ENCODE results near the gene ARHGAP35.
"Not testable (repeated sequence)": the region's sequence is repeated elsewhere in the genome, so short reads cannot be mapped to it uniquely, and the experiment has no call there.

The ARHGAP35 gene

DNA sequence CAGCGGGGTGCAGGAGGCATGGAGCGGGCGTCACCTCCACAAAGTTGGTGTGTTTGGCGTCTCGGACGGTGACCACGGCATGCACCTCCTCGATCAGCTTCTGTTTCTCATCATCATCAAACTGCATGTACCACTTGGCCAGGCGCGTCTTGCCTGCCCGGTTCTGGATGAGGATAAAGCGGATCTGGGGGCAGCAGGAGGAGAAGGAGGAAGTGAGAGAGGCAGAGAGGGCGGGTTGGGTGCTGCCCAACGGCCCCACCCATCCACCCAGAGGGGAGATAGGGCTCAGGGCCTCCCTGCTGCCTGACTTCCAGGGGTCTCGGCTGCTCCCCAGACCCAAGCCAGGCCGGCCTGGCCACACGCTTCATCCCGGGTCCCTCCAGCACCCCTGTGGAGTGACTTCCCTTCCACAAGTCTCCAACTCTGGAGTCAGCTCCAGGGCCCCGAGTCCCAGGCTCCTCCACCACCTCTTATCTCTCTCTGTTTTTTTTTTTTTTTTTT is 14.8 kb upstream of the ARHGAP35 start:
- DNase-seq, result no peak

DNA sequence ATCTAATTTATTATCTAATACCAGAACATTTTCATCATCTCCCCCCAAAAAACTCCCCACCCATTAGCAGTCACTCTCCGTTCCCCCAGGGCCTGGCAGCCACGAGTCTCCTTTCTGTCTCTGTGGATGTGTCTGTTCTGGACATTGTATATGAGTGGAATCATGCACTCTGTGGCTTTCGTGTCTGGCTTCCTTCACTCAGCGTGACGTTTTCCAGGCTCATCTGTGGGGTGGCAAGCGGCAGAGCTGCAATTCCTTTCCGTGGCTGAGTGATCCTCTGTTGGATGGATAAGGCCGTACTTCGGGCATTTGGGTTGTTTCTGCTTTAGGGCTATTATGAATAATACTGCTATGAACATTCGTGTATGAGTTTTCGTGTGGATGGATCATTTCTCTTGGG is 13.3 kb upstream of the ARHGAP35 start:
- no peak for DNase-seq

DNA sequence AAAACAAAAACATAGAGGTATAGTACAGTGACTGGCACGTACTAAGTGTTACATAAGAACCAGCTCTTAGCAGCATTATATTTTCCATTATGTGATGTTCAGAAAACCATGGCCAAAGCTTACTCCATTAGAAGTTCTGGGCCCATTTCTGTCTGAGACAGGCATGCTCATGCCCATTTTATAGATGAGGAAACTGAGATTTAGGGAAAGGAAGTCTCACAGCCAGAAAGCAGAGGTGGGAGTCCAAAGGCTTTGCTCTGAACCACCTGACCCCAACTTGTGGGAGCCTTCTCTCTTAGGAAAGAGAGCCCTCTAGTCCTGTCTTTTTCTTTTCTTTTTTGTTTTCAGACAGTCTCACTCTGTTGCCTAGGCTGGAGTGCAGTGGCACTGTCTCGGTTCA is 12.4 kb upstream of the ARHGAP35 start:
- no peak for DNase-seq

DNA sequence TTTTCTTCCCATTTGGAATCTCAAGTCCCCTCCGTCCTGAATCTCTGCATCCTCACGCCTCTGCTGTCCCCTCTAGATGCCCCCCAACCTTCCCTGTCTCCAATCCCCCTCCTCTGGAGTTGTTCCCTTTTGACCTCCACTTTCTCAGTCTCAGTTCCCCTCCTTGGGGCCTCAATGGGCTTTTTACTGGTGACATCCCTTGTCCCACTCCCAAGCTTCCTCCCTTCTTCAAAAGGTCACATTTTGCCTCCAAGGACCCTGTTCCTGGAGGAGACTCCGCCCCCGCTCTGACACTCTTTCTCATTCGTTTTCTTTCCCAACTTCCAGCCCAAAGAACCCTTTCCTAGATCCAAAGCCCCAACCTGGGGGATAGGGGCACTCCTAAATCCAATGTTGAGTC is 11.2 kb upstream of the ARHGAP35 start:
- no peak for DNase-seq

DNA sequence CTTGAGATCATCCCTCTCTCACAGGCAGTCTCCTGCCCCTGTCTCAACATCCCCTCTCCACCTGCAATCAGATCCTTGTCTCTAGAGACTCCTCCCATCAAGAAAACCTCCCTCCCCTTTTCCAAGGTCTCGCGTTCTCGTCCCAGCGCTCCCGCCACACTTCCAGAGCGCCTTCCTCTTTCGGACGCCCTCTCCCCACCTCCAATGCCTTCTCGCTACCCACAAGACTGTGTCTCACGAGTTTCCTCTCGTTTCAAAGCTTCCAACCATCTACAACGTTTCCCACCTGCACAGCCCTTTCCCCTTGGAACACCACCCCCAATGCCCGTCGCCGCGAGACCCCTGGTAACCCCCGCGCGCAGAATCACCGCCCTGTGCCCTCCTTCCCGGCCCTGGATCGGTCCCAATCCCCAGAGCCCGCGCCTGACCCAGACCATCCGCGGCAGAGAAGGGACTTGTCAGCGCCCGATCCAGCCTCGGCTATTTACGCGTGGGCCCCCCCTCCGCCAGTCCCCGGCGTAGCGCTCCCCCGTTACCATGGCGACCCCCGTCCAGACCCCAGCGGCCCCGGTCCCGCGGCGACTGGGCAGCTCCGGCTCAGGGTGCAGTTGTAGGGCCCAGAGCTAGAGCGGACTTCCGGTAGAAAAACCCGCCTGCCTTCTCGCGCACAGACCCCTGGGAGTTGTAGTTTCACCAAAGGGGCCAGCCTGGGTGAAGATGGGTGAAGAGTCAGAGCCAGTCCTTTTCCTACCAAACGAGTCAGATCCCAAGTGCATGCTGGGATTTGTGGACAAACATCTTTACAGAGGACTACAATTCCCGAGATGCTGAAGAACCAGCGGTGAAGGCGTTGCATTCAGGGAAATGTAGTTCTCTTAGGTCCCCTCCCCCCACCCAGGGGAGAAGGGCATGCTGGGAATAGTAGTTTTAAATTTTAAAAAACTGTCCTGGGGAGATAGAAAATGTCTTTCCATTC is 10.3 kb upstream of the ARHGAP35 start, which contains the start of gene AP2S1:
TSS of gene AP2S1 (minus strand) at position 619 of the 976 bp plus-strand sequence. CDS start at position 539, 80 bp downstream.
- peak; percentile 99 for DNase-seq

DNA sequence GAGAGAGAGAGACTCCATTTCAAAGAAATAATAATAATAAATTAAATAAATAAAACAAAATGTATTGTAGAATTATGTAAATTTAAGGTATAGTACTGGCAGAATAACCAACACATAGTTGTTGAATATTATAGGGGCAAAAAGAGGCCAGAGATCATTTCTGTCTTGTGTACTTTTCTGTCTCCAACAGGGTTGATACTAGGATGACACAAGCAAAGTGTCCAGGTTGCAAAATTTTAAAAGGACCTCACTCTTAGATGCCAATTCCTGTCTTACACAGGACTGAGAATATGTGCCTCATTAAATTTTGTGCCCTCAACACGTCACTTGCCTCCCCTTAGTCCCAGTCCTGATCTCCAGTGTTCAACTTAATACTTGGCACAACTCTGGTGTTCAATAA is 8.0 kb upstream of the ARHGAP35 start:
- no peak for DNase-seq

DNA sequence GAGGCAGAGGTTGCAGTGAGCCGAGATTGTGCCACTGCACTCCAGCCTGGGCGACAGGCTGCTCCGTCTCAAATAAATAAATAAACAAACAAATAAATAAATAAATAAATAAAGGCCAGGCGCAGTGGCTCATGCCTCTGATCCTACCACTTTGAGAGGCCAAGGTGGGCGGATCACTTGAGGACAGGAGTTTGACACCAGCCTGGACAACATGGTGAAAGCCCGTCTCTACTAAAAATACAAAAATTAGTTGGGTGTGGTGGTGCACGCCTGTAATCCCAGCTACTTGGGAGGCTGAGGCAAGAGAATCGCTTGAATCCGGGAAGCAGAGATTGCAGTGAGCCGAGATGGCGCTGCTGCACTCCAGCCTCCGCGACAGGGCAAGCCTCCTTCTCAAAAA is 6.1 kb upstream of the ARHGAP35 start:
- not testable (repeated sequence) for DNase-seq

DNA sequence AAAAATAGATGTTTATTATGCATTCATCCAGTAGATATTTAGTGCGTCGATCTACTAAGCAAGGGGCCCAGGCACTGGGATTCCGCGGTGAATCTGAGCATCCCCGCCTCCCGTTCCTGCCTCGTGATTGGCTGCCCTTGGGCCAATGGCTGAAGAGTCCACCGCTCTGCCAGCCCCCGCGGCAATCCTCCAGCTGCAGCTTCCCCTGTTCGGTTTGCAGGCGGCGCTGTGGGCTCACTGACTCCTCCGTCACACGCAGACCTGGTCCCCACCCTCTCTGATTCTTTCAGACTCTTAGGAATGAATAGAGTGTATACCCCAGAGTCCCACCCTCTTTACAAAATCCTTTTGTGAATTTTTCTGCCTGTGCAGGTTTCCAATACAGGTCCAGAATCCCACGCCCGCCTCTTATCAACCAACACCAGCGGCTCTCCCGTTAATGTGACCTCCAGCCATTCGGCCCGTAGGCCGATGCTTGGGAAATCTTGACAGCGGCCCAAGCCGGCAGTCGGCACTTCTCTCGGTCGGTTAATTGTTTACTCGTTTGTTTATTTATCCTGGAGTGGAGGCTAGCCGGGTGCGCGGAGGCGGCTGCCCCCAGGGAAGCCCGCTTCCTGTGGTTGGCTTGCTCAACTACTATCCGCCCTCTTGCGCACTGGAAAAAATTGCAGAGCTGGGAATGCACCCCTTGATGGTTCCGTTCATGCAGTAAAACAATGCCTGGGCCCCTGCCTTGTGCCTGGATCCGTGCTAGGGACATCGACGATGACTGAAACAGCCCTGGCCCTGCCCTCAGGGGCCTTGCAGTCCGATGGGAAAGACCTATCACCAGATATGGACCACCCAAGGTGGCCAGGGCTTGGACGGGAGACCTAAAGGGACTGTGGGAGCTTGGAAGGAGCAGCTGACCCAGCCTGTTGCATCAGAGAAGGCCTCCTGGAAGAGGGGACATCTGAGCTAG is 4.5 kb upstream of the ARHGAP35 start:
- DNase-seq, result peak; percentile 92

DNA sequence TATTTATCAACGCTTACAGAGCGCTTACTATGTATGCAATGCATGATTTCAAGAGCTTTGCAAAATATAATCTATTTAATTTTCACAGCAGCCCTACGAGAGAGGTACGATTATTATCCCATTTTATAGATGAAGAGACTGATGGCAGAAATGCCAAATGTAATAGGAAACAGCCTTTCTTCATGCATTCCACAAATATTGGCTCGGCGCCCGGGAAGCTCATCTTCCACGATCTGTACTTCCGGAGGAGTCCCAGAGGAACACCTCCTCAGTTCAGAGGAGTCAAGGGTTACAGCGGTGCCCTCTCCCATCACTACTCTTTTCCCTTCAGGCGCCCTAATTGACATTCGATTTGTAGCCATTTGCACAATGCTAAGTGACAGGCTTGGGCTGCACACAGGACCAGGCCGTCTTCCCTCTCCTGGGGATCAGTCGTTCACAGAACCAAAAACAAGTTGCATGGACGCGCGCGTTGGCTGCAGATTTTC is 1.1 kb upstream of the ARHGAP35 start:
- peak; percentile 94 for DNase-seq

DNA sequence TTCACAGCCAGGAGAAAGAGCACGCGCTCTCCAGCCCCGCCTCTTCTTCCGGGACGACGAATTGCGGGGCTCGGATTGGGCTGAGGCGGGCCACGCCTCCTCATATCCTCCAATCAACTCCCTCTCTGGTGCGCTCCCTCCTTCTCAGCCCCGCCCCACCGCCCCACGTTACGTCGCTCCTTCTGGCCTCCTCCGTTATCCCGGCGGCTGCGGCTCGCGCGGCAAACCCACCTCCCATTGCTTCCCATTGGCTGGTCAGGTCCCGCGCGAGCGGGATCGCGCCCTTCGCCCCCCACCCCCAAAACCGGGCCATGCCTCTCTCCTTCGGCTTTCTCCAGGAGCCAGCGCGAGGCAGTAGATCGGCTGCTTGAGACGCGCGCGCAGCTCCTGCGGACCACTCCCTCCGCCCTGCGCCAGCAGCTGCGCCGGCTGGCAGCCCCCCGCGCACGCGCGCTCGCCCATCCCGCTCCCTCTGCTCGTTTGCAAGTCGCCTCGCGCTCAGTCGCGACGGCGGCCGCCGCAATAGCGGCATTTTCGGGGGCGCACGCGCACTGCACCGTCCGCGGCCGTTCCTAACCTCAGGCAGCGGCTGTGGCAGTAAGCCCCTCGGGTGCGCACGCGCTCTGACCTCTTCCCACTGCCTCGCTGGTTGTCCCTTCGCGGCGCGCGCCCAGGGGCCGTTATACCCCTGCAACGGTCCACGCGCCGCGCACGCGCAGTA is 512 bp upstream of the ARHGAP35 start:
- peak; percentile 99 for DNase-seq

DNA sequence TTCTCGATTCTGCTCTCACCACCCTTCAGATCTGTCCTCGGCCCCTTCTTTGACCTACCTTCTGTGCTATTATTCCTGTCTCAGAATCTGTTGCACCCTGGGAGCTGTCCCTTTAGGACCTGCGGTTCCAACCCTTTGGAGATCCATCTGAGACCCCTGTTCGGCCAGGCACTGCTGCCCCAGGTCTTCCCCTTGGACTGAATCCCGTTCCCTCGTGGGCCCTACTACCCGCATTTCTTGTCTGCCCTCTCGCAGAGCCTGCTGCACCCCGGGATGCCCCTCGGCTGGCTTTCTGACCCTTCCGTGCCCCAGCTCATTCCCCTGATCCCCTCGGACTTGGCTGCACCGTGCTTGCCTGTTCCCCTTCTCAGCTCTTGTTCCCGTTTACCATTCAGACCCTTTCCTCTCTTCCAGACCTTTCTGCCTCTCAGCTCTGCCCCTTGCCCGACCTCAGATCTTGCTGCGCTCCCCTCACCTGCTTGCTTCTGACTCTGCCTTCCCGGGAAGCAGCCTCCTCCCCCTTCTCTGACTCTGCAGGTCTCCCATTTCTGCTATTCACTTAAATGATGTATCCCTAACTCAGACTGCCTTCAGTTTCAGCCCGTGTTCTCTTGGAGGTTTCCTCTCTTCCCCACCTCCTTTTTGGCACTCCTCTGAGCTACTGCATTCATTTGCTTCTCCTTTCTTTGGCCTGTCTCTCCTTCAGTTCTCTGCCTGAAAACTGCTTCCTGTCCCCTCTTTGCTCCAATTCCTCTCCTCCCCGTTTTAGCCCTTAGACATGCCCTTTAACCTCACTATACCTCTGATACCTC is 1.1 kb downstream of the ARHGAP35 start:
- DNase-seq, result no peak

DNA sequence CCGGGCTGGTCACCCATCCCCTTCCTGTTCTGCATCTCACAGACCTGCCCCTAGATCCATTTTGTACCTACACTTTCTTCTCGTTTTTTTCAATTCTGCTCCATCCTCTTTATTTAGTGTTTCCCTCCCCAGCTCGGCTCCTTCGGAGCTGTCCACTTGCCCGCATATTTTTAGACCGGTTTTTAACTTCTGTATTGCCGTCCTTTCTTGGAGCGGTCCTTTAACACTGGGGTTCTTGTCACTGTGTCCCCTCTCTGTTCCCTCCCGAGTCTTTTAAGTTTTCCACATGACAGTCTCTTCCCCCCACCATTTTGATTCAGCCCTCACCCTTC is 1.7 kb downstream of the ARHGAP35 start:
- DNase-seq, result no peak

DNA sequence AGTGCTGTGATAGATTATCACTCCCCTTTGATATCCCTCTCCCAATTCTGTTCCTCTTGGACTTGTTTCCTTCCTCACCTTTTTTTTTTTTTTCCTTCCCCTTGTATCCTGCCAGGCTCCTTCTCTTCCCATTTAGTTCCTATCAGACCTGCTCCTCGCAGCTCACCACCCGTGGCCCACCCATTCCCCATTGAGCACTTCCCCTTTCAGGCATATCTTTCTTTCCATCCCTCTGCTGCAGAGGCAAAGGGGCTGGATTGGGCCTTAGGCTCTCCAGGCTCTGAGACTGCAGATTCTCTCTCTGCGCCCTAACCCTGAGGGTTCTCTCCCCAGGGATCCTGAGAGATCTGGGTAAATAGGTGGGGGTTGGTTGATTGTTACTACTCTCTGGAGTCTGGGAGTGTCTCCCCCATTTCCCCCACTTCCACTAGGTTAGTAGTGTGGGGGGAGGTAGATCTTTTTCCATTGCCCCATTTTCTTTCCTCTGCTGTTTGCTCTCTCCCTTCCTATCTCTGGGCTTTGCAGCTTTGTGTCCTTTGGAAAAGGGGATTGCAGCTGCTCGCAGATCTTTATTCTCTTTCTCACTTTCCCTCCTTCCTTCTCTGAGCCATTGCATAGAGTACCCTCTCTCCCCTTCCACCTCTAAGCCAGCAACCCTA is 2.3 kb downstream of the ARHGAP35 start:
- no peak for DNase-seq

DNA sequence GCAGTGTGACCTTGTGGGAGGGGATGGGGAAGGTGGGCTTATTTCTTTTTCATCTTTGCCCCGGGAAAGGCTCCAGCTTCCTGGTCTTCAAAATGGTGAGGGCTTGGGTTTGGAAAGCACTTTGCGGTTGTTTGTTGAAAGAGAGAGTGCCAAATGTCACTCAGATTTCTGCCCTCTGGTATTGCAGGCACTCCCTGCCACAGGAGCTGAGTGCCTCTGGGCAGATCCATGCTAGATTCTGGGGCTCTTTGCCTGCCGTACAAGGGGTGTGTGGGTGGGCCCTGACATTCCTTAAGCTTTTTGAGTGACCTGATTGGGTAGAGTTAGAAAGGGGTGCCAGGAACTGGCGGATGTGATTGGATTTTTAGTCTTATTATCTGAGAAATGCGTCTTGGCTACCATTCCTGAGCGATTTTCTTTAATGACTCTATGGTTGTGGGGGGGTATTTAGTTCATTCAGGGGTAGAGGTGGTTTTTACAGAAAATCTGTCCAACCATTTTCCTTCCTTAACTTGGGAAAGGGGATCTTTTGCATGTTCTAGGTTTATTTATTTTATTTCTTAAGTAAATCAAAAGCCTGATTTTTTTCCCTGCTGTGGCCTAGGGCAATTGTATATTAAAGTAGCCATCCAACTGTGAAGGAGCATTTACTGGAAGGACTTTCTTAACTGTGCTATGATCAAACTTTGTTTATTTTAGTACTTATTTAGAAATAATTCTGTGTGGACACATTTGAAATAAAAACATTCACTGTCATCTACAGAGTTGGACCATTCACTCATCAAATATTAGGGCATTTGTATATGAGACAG is 3.2 kb downstream of the ARHGAP35 start:
- no peak for DNase-seq

DNA sequence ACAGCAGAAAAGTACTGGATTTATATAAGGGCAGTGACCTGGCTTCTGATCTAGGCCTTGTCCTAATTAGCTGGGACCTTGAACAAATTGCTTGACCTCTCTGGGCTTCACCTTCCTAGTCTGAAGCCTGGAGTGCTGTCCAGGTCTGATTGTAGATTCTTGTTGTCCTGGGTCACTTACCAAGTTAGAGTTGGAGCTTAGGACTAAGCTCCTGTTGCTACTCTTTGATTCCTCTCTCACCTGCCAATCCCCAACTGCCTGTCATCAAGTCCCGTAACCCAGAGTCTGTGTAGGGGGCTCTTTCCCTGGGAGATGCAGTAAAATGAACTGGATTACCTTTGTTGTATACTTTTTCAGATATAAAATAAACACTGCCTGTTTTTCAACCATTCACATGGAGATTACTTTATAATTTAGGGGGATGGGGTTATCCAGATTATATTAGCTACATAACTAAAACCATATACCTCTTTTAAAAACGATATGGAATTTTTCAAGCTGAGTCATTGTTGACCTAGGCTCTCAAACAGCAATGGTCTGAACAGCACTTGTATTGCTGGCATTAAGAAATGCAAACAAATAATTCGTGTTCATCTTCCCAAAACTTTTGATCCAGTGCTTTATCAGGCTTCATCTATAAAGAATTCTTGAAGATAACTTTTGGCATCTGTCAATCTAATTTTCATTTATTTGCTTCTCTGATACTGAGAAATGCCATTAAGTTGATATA is 5.8 kb downstream of the ARHGAP35 start:
- no peak for DNase-seq

DNA sequence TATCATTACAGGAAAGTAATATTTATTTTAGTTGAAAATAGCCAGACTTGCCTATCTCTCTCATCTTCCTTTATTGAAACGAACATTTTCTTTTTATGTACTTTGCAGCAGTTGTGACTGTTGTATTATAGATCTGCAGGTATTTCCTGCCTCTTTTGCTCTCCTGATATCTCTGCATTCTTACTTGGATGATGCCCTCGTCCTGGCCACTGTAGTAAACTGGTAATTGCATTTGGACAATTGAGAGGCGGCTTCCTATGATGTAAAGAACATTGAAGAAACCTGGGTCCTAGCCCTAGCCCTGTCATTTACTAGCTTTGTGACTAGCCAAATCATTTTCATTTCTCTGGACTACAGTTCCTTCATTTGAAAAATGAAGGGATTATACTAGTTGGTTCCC is 6.4 kb downstream of the ARHGAP35 start:
- no peak for DNase-seq

DNA sequence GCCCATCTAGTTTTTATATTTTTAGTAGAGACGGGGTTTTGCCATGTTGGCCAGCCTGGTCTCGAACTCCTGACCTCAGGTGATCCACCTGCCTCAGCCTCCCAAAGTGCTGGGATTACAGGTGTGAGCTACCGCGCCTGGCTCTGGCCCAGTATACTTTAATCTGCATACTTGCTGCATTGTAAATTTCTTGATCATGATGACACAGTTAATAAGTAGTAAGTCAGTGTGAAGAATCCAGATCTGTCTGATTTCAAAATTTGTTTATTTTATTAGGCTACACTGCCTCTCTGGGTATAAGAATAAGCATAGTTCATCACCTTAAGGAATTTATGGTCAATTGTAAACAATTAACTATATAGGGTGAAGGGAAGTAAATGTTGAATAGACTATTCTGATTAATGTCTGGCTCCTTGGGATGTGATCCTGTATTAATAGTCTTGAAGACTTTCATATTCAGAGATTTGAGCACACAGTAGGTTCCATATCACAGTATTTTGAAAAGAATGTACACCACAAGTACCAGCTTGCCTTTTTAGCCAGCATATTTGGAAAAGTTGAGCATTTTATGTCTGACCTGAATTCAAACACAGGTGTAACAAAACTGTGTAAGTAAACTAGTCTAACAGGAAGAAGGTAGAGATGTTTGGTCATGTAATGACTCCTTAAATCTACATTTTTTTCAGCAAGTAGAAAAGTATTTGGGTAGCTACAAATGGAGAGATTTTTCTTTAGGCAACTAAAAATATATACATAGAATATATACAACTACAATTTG is 7.4 kb downstream of the ARHGAP35 start:
- DNase-seq, result no peak

DNA sequence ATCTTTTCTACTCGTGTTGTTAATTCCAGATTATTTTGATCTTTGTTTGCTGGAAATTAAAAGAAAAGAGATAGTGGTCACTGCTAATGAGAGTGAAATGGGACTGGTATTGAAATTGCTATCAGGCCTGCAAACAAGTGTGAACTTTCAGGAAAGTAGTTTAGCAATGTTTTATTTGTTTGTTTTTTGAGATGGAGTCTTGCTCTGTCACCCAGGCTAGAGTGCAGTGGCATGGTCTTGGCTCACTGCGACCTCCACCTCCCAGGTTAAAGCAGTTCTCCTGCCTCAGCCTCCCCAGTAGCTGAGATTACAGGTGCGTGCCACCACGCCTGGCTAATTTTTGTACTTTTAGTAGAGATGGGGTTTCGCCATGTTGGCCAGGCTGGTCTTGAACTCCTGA is 10.4 kb downstream of the ARHGAP35 start:
- DNase-seq, result not testable (repeated sequence)

DNA sequence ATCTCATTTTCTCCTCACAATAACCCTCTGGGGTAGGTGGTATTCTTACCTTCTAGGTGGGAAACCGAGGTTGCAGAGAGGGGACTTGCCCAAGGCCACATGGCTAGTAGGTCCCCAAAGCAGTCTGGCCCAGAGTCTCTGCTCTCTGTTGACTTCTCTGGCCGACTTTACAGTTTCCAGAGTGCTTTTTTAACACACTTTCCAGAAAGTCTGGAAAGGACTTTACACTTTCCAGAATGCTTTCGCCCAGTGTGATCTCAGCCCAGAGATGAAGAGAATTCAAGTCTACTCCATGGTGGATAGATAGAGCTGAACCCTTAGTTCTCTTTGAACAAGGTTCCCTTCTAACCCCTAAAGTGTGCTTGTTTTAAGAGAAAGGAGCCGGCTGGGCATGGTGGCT is 12.2 kb downstream of the ARHGAP35 start:
- no peak for DNase-seq
